DND-41 (cell line): ENCODE data around the gene CADM2.
"Not testable (repeated sequence)": the region's sequence is repeated elsewhere in the genome, so short reads cannot be mapped to it uniquely, and the experiment has no call there.

Source experiments
- CTCF ChIP-seq: IDR thresholded peaks from 2 replicates; pipeline ENCODE4 v1.5.1; 2012; ENCODE audit warnings: borderline replicate concordance, low read length, moderate library complexity, mild to moderate bottlenecking; ENCODE audit not compliant: poor library complexity, severe bottlenecking; ENCODE audit errors: extremely low read depth
- EZH2 ChIP-seq: IDR thresholded peaks from 3 replicates; pipeline ENCODE4 v1.6.1; 2012; ENCODE audit warnings: borderline replicate concordance, low read depth, mild to moderate bottlenecking, moderate library complexity, low read length, inconsistent platforms; ENCODE audit not compliant: severe bottlenecking

DNA sequence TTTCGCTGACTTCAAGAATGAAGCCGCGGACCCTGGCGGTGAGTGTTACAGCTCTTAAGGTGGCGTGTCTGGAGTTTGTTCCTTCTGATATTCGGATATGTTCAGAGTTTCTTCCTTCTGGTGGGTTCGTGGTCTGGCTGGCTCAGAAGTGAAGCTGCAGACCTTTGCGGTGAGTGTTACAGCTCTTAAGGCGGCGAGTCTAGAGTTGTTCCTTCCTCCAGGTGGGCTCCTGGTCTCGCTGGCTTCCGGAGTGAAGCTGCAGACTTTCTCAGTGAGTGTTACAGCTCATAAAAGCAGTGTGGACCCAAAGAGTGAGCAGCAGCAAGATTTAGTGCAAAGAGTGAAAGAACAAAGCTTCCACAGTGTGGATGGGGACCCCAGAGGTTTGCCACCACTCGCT lies 174.1 kb downstream of the CADM2 start:
- TF ChIP-seq CTCF, EZH2: not testable (repeated sequence)
